ENCODE data around the gene OR2B6.

- TF ChIP-seq CTCF (conservative IDR thresholded peaks at IDR 0.05; ENCODE audit: low read length) (no peak), EZH2phosphoT487 (IDR thresholded peaks at IDR 0.05; ENCODE audit: borderline replicate concordance) (no peak)
These were observed 6.0 kb upstream of the OR2B6 start for GRCh38 chr6:27951040-27951439.
